Measurements from ENCODE around the gene RARA.

GRCh38 chr17:40404003-40404402, 95.0 kb downstream of the RARA start:
- no peak for TF ChIP-seq EZH2 (IDR thresholded peaks at IDR 0.05)
- TF ChIP-seq POLR2AphosphoS5 (IDR thresholded peaks at IDR 0.05; ENCODE audit: borderline replicate concordance, low read depth, low read length) = no peak
